ENCODE data around the gene EXD3. TPM values are rescaled to one million over a fixed set of nuclear protein-coding genes. Genes with fewer than 3 reads are reported as not detected.

Gene EXD3
- total RNA-seq, 4 donors from 2014 or later = 8.3 to 22.3 (median 14.2) TPM

DNA sequence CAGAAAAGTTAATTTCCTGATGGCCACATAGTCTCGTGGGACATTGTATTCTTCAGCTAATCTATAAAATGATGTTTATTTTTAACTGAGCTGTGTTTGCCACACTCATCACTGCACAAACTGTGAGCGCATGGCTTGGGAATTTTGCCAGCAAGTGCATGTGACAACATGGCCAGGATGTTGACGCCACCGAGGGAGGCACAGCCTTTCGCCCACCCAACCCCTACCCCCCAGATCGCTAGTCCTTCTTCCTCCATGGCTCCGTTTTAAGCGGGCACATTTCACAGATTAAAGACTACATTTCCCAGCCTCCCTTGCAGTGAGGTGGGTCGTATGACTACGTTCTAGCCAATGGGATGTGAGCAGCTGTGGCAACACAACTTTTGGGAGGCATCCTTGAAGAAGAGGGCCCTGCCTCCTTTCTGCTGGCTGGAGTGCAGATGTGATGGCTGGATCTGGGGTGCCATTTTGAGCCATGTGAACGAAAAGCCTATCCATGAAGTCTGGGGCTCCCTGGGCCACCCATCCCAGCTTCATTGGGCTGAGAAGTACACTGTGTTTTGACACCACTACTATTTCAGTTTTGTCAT is 128.8 kb downstream of the EXD3 start:
- peaks cover 0 to 8% (median 2%) of the 10 kb centered on the region in 4 donors for H3K9me3 ChIP-seq
- H3K27me3 ChIP-seq = peaks cover 4 to 90% (median 43%) of the 10 kb centered on the region in 4 donors
- H3K4me3 ChIP-seq = no peak overlapping the region
- H3K36me3 ChIP-seq = no peaks in the 10 kb centered on the region
- DNase-seq (ENCODE audit: extremely low spot score) = no peak
- H3K4me1 ChIP-seq = peaks cover 20 to 45% (median 33%) of the 10 kb centered on the region in 4 donors
- intact Hi-C loops (cut with DNase I) = loop anchor here (10.0 kb wide), 1 partner anchor 231 kb away; no protein-coding TSS in a partner anchor
- H3K27ac ChIP-seq (replicated peaks in 1 of 4) = no peak overlapping the region
- TF ChIP-seq POLR2AphosphoS5 (IDR thresholded peaks at IDR 0.05) = no peak
- no peak for TF ChIP-seq POLR2A (IDR thresholded peaks at IDR 0.05; ENCODE audit: low read depth)
- TF ChIP-seq, protein P1, sequence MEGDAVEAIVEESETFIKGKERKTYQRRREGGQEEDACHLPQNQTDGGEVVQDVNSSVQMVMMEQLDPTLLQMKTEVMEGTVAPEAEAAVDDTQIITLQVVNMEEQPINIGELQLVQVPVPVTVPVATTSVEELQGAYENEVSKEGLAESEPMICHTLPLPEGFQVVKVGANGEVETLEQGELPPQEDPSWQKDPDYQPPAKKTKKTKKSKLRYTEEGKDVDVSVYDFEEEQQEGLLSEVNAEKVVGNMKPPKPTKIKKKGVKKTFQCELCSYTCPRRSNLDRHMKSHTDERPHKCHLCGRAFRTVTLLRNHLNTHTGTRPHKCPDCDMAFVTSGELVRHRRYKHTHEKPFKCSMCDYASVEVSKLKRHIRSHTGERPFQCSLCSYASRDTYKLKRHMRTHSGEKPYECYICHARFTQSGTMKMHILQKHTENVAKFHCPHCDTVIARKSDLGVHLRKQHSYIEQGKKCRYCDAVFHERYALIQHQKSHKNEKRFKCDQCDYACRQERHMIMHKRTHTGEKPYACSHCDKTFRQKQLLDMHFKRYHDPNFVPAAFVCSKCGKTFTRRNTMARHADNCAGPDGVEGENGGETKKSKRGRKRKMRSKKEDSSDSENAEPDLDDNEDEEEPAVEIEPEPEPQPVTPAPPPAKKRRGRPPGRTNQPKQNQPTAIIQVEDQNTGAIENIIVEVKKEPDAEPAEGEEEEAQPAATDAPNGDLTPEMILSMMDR (IDR thresholded peaks at IDR 0.05) = no peak
- TF ChIP-seq EP300 (IDR thresholded peaks at IDR 0.05) = no peak
- WGBS = 57% methylated on average over 11 of the region's 11 CpGs

DNA sequence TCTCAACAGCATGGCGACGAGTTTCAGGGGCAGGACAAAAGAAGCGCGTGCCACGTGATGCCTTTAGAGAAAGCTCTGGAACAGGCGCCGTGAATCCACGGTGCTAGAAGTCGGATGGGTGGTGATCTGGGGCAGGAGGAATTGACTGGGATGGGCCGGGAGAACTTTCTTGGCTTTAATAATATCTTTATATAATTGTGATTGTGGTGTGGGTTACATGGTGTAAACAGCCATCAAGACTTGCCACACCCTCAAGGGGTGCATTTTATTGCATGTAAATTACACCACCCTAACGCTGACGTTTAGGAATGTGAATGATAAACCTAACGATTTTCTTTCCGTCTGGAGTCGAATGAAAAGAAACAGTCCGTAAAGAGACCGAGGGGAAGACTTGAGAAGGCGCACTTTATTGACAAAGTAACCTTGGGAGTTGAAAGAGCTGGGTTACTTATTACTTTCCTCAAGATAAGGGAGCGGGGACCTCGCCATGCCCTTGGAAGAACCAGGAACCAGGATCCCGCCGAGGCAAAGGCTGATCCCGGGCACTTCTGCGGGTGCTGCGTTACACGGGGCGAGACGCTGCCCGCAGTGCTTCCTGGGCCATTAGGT is 129.4 kb downstream of the EXD3 start:
- Histone ChIP-seq H3K9me3 (peaks cover 0 to 8% (median 2%) of the 10 kb centered on the region in 4 donors), H3K27ac (replicated peaks in 1 of 4) (no peak overlapping the region), H3K36me3 (no peaks in the 10 kb centered on the region), H3K4me3 (no peak overlapping the region), H3K27me3 (peaks cover 4 to 84% (median 39%) of the 10 kb centered on the region in 4 donors), H3K4me1 (peaks cover 20 to 39% (median 33%) of the 10 kb centered on the region in 4 donors)
- DNase-seq (ENCODE audit: extremely low spot score) = no peak
- intact Hi-C loops (cut with DNase I) = loop anchor here (10.0 kb wide), 1 partner anchor 231 kb away; no protein-coding TSS in a partner anchor
- TF ChIP-seq, protein P1 (IDR thresholded peaks at IDR 0.05) = no peak
- TF ChIP-seq EP300 (IDR thresholded peaks at IDR 0.05) (no peak), POLR2A (IDR thresholded peaks at IDR 0.05; ENCODE audit: low read depth) (no peak), POLR2AphosphoS5 (IDR thresholded peaks at IDR 0.05) (no peak)
- 83% methylated on average over 29 of the region's 29 CpGs for WGBS

DNA sequence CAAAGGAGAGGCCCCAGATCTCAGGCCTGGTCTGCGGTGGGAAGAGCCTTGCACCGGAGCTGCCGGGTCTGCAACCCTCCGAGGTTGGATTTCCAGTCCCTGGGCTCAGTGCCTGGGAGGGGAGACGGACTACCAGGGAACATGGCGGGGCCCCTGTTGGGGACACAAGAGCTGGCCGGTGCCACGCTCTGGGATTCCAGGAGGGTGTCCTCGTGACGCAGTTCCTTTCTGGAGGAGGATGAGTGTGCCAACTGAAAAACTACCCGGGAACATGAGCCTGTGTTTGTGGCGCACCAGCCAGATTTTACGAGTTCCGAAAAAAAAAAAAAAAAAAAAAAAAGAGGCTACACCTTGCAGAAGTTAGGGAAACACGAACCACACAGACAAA is 129.9 kb downstream of the EXD3 start:
- Histone ChIP-seq H3K27ac (replicated peaks in 1 of 4) (no peak overlapping the region), H3K4me3 (no peak overlapping the region), H3K9me3 (peaks cover 0 to 8% (median 2%) of the 10 kb centered on the region in 4 donors), H3K4me1 (peaks cover 16 to 34% (median 31%) of the 10 kb centered on the region in 4 donors), H3K27me3 (peaks cover 3 to 79% (median 35%) of the 10 kb centered on the region in 4 donors), H3K36me3 (no peaks in the 10 kb centered on the region)
- no peak for DNase-seq (ENCODE audit: extremely low spot score)
- intact Hi-C loops (cut with DNase I) = loop anchor here (10.0 kb wide), 1 partner anchor 232 kb away; no protein-coding TSS in a partner anchor
- WGBS = 89% methylated on average over 10 of the region's 15 CpGs
- no peak for TF ChIP-seq EP300 (IDR thresholded peaks at IDR 0.05)
- TF ChIP-seq POLR2AphosphoS5 (IDR thresholded peaks at IDR 0.05) = no peak
- TF ChIP-seq, protein P1 (IDR thresholded peaks at IDR 0.05) = no peak
- no peak for TF ChIP-seq POLR2A (IDR thresholded peaks at IDR 0.05; ENCODE audit: low read depth)

DNA sequence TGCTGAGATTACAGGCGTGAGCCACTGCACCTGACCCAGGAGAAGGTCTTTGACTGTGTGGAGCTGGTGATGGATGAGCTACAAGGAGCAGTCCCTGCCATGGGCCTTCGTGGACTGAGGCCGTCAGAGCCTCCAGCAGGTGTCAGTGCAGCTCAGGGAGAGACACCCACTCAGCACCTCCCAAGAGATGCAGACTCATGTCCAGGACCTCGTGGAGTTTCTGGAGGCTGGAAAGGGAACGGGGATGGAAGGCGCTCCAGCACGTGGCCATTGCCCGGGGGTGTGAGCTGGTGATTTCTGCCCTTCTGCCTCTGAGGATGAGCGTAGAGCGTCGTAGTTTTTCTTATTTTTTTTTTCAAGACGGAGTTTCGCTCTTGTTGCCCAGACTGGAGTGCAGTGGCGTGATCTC is 136.0 kb downstream of the EXD3 start:
- Histone ChIP-seq H3K27ac (replicated peaks in 1 of 4) (no peak overlapping the region), H3K4me1 (no peaks in the 10 kb centered on the region), H3K4me3 (no peak overlapping the region), H3K9me3 (no peaks in the 10 kb centered on the region), H3K27me3 (peaks cover 0 to 38% (median 0%) of the 10 kb centered on the region in 4 donors), H3K36me3 (peaks cover 0 to 4% (median 0%) of the 10 kb centered on the region in 4 donors)
- no peak for DNase-seq (ENCODE audit: extremely low spot score)
- intact Hi-C loops (cut with DNase I) = no loop called here
- TF ChIP-seq POLR2AphosphoS5 (IDR thresholded peaks at IDR 0.05) = peak in 1 of 2 donors; percentile 18
- no peak for TF ChIP-seq EP300 (IDR thresholded peaks at IDR 0.05)
- TF ChIP-seq POLR2A (IDR thresholded peaks at IDR 0.05; ENCODE audit: low read depth) = no peak
- TF ChIP-seq, protein P1 (IDR thresholded peaks at IDR 0.05) = peak; percentile 33 to 50 (median 44)
- 48% methylated on average over 12 of the region's 14 CpGs for WGBS

Measured in esophagus muscularis mucosa (tissue), 4 donors.